ENCODE measurements around the gene TOR1AIP1.

DNA sequence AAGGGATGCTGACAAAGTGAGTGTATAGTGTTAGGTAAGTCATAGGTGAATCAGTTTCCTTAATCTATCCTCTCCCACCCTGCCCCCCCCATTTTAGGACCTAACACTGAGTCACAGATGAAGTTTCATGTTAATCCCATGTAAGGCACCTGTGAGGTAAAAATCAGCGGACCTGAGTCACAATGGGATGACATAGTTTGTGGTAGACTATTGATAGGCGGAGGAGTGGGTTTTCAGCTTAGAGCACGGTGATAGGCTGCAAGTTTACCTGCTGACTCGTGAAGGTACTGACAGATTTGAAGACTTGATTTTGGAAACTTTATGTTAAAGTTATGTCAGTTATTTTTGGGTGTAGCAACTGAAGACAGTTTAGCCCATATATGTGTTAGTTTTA lies 1.7 kb downstream of the TOR1AIP1 start:
- TF ChIP-seq, protein P1, sequence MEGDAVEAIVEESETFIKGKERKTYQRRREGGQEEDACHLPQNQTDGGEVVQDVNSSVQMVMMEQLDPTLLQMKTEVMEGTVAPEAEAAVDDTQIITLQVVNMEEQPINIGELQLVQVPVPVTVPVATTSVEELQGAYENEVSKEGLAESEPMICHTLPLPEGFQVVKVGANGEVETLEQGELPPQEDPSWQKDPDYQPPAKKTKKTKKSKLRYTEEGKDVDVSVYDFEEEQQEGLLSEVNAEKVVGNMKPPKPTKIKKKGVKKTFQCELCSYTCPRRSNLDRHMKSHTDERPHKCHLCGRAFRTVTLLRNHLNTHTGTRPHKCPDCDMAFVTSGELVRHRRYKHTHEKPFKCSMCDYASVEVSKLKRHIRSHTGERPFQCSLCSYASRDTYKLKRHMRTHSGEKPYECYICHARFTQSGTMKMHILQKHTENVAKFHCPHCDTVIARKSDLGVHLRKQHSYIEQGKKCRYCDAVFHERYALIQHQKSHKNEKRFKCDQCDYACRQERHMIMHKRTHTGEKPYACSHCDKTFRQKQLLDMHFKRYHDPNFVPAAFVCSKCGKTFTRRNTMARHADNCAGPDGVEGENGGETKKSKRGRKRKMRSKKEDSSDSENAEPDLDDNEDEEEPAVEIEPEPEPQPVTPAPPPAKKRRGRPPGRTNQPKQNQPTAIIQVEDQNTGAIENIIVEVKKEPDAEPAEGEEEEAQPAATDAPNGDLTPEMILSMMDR (IDR thresholded peaks at IDR 0.05 in 8 of 11, conservative IDR thresholded peaks at IDR 0.05 in 3 of 11) = no peak
- TF ChIP-seq POLR2A (IDR thresholded peaks at IDR 0.05) = no peak
